H1 (cell line): ENCODE results near the gene FIGNL2. TPM values are rescaled to one million over a fixed set of nuclear protein-coding genes. Genes with fewer than 3 reads are reported as not detected.

Experiments used
- CTCF ChIA-PET: fragments of 300-600 bp; sonication (Branson Sonifier 250); formaldehyde crosslinking; loops from one replicate; lab custom pipeline; 2021; ENCODE audit not compliant: partially characterized antibody; lab: Charles Lee
- POLR2A ChIA-PET: fragments of 300-600 bp; sonication (Branson Sonifier 250); formaldehyde crosslinking; loops from one replicate; lab custom pipeline; 2021; ENCODE audit warnings: inconsistent platforms; ENCODE audit not compliant: partially characterized antibody; lab: Charles Lee
- DNase-seq, 2 experiments: peaks; one replicate each; pipeline versions ENCODE4 v3.0.0 to v3.0.0-alpha.2; 2010 to 2022; ENCODE audit warnings: low spot score in 2 of 2, low read depth in 1 of 2, mixed read lengths in 1 of 2
- FAIRE-seq: peaks from 2 replicates; lab custom pipeline; 2011; peaks lifted over from hg19 to GRCh38; lab: Jason Lieb, UNC
- H2AFZ ChIP-seq: 2 replicates; pipeline ENCODE4 v1.8.1; 2012; ENCODE audit warnings: low read length, inconsistent platforms
- H2AK5ac ChIP-seq: 2 replicates; pipeline ENCODE4 v1.6.1; 2013; ENCODE audit warnings: low read depth, low read length
- H2BK120ac ChIP-seq: replicated peaks from 2 replicates; pipeline ENCODE3; 2013; ENCODE audit warnings: low read depth, low read length, inconsistent platforms
- H2BK12ac ChIP-seq: 2 replicates; pipeline ENCODE4 v1.6.1; 2013; ENCODE audit warnings: low read depth, low read length
- H2BK15ac ChIP-seq: 2 replicates; pipeline ENCODE4 v1.6.1; 2013; ENCODE audit warnings: low read length
- H2BK20ac ChIP-seq: 2 replicates; pipeline ENCODE4 v1.6.1; 2013; ENCODE audit warnings: low read length
- H2BK5ac ChIP-seq: 2 replicates; pipeline ENCODE4 v1.6.1; 2013; ENCODE audit warnings: low read depth, low read length
- H3K14ac ChIP-seq: 2 replicates; pipeline ENCODE4 v1.6.1; 2013; ENCODE audit warnings: inconsistent platforms; ENCODE audit not compliant: insufficient read length
- H3K18ac ChIP-seq: 2 replicates; pipeline ENCODE4 v1.6.1; 2013; ENCODE audit warnings: low read length; ENCODE audit errors: extremely low read depth
- H3K23ac ChIP-seq: 2 replicates; pipeline ENCODE4 v1.6.1; 2013; ENCODE audit warnings: inconsistent platforms; ENCODE audit not compliant: insufficient read length
- H3K23me2 ChIP-seq: 2 replicates; pipeline ENCODE4 v1.6.1; 2013; ENCODE audit warnings: low read depth, low read length
- H3K27ac ChIP-seq: 2 replicates; pipeline ENCODE4 v1.6.1; 2011; ENCODE audit warnings: low read depth, low read length, inconsistent platforms
- H3K27me3 ChIP-seq, 4 experiments: replicated peaks in 1 of 4; 1 replicate in 1 of 4; 2 replicates in 3 of 4; pipeline versions ENCODE4 v1.6.1 to v1.8.1; 2011 to 2013; ENCODE audit warnings: low read length in 3 of 4, mild to moderate bottlenecking in 3 of 4, inconsistent platforms in 2 of 4, mixed read lengths in 2 of 4, moderate library complexity in 1 of 4; ENCODE audit not compliant: control insufficient read depth in 3 of 4, insufficient read depth in 3 of 4; ENCODE audit errors: extremely low read depth in 1 of 4
- H3K36me3 ChIP-seq, 4 experiments: 2 replicates each; pipeline versions ENCODE4 v1.6.1 to v1.8.1; 2011 to 2013; ENCODE audit warnings: mild to moderate bottlenecking in 4 of 4, low read length in 3 of 4, moderate library complexity in 2 of 4, control low read depth in 1 of 4, inconsistent platforms in 1 of 4; ENCODE audit not compliant: insufficient read depth in 4 of 4, control insufficient read depth in 2 of 4
- H3K4ac ChIP-seq: replicated peaks from 2 replicates; pipeline ENCODE3; 2013; ENCODE audit warnings: low read length, low read depth, mixed read lengths, inconsistent platforms; ENCODE audit not compliant: insufficient read length
- H3K4me1 ChIP-seq, 4 experiments: replicated peaks in 1 of 4; 1 replicate in 1 of 4; 2 replicates in 3 of 4; pipeline versions ENCODE4 v1.6.1 to v1.8.1; 2011 to 2013; ENCODE audit warnings: low read length in 3 of 4, inconsistent platforms in 2 of 4, mixed read lengths in 1 of 4; ENCODE audit not compliant: insufficient read depth in 4 of 4, control insufficient read depth in 3 of 4
- H3K4me2 ChIP-seq, 2 experiments: 2 replicates each; pipeline versions ENCODE4 v1.6.1 to v1.8.1; 2011 to 2013; ENCODE audit warnings: low read depth in 2 of 2, low read length in 2 of 2, control low read depth in 1 of 2, inconsistent platforms in 1 of 2, mild to moderate bottlenecking in 1 of 2; ENCODE audit not compliant: insufficient read depth in 1 of 2
- H3K4me3 ChIP-seq, 4 experiments: fragments of 200-600, 300-600 bp in 1 of 4; sonication (generic), shearing (Covaris generic), sonication (Bioruptor Twin) in 1 of 4; 2 replicates each; pipeline versions ENCODE4 v1.5.1 to v1.8.1; 2011 to 2016; ENCODE audit warnings: low read length in 4 of 4, low read depth in 3 of 4, control low read depth in 2 of 4, inconsistent platforms in 2 of 4, mild to moderate bottlenecking in 2 of 4, mixed read lengths in 1 of 4, moderate library complexity in 1 of 4; ENCODE audit not compliant: insufficient read depth in 2 of 4; ENCODE audit errors: extremely low read depth in 1 of 4
- H3K56ac ChIP-seq: replicated peaks from 2 replicates; pipeline ENCODE3; 2013; ENCODE audit warnings: low read depth, mild to moderate bottlenecking, mixed read lengths, low read length, inconsistent platforms; ENCODE audit not compliant: insufficient read length
- H3K79me1 ChIP-seq: 2 replicates; pipeline ENCODE4 v1.6.1; 2013; ENCODE audit warnings: low read depth, low read length, control low read depth
- H3K79me2 ChIP-seq, 2 experiments: 2 replicates each; pipeline versions ENCODE4 v1.6.1 to v1.8.1; 2012 to 2013; ENCODE audit warnings: low read length in 2 of 2, mild to moderate bottlenecking in 2 of 2, inconsistent platforms in 1 of 2; ENCODE audit not compliant: insufficient read depth in 2 of 2, control insufficient read depth in 1 of 2
- H3K9ac ChIP-seq, 4 experiments: replicated peaks in 1 of 4; 1 replicate in 1 of 4; 2 replicates in 3 of 4; pipeline versions ENCODE4 v1.6.1 to v1.8.1; 2011 to 2013; ENCODE audit warnings: low read depth in 3 of 4, low read length in 3 of 4, control low read depth in 2 of 4, mild to moderate bottlenecking in 2 of 4, moderate library complexity in 2 of 4, inconsistent platforms in 1 of 4; ENCODE audit errors: extremely low read depth in 1 of 4
- H3K9me3 ChIP-seq, 2 experiments: 2 replicates each; pipeline versions ENCODE4 v1.6.1 to v1.8.1; 2012 to 2013; ENCODE audit warnings: mild to moderate bottlenecking in 2 of 2, moderate library complexity in 2 of 2, control low read depth in 1 of 2, inconsistent platforms in 1 of 2, low read depth in 1 of 2, low read length in 1 of 2, mixed read lengths in 1 of 2; ENCODE audit not compliant: insufficient read depth in 2 of 2
- H4K20me1 ChIP-seq, 2 experiments: replicated peaks in 1 of 2; 2 replicates each; pipeline versions ENCODE3 to v1.8.1; 2011 to 2013; ENCODE audit warnings: inconsistent platforms in 2 of 2, low read length in 2 of 2, mild to moderate bottlenecking in 1 of 2; ENCODE audit not compliant: insufficient read depth in 2 of 2, control insufficient read depth in 1 of 2
- H4K5ac ChIP-seq: 2 replicates; pipeline ENCODE4 v1.6.1; 2013; ENCODE audit warnings: low read length, low read depth, mixed read lengths, inconsistent platforms; ENCODE audit not compliant: insufficient read length
- H4K8ac ChIP-seq: 2 replicates; pipeline ENCODE4 v1.8.0; 2013; ENCODE audit warnings: mild to moderate bottlenecking, moderate library complexity, low read length, inconsistent platforms; ENCODE audit not compliant: insufficient read depth; ENCODE audit errors: extremely low read depth
- H4K91ac ChIP-seq: replicated peaks from 2 replicates; pipeline ENCODE3; 2013; ENCODE audit warnings: low read length, mixed read lengths, inconsistent platforms; ENCODE audit not compliant: insufficient read length
- ASH2L ChIP-seq: fragments of 200-600, 300-600 bp; sonication (generic); IDR thresholded peaks from one replicate; pipeline ENCODE4 v1.7.1; 2017; ENCODE audit warnings: low read length
- BACH1 ChIP-seq: IDR thresholded peaks from 2 replicates; pipeline ENCODE4 v1.6.1; 2012; ENCODE audit warnings: low read length, improper control_type of control experiment
- CBX8 ChIP-seq: fragments of 300-800, 300-1000 bp; sonication (generic); IDR thresholded peaks from 2 replicates; pipeline ENCODE4 v1.7.1; 2016; ENCODE audit warnings: low read depth, low read length, borderline replicate concordance
- CEBPB ChIP-seq: IDR thresholded peaks from 2 replicates; pipeline ENCODE4 v1.6.1; 2012; ENCODE audit warnings: low read depth, low read length
- EGR1 ChIP-seq: IDR thresholded peaks from 2 replicates; pipeline ENCODE4 v1.6.1; 2011; ENCODE audit warnings: low read depth, low read length, borderline replicate concordance
- GABPA ChIP-seq: IDR thresholded peaks from 2 replicates; pipeline ENCODE4 v1.6.1; 2011; ENCODE audit warnings: mild to moderate bottlenecking, low read length, moderate library complexity, borderline replicate concordance; ENCODE audit not compliant: insufficient read depth
- HDAC2 ChIP-seq, 2 experiments: fragments of 300-600 bp in 1 of 2; sonication (generic) in 1 of 2; IDR thresholded peaks; 2 replicates each; pipeline ENCODE4 v1.6.1; 2011 to 2012; ENCODE audit warnings: low read depth in 2 of 2, low read length in 2 of 2, mild to moderate bottlenecking in 2 of 2, moderate library complexity in 2 of 2, borderline replicate concordance in 1 of 2, inconsistent platforms in 1 of 2
- MAX ChIP-seq: IDR thresholded peaks from 2 replicates; pipeline ENCODE4 v1.6.1; 2012; ENCODE audit warnings: inconsistent platforms
- NRF1 ChIP-seq: IDR thresholded peaks from 2 replicates; pipeline ENCODE4 v1.6.1; 2011; ENCODE audit warnings: mild to moderate bottlenecking, low read depth, low read length, improper control_type of control experiment
- POLR2AphosphoS5 ChIP-seq: IDR thresholded peaks from 2 replicates; pipeline ENCODE4 v1.6.1; 2011; ENCODE audit warnings: low read depth, low read length
- RNF2 ChIP-seq: fragments of 200-900, 300-1000 bp; sonication (generic); IDR thresholded peaks from 2 replicates; pipeline ENCODE4 v1.7.1; 2016; ENCODE audit warnings: borderline replicate concordance, low read depth, mild to moderate bottlenecking, antibody characterized with exemption, low read length; ENCODE audit not compliant: poor library complexity, severe bottlenecking; ENCODE audit errors: missing control alignments
- YY1 ChIP-seq: IDR thresholded peaks from 2 replicates; pipeline ENCODE4 v1.6.1; 2011; ENCODE audit warnings: low read depth, mild to moderate bottlenecking, low read length
- WGBS, 2 experiments: shearing (Covaris generic) in 1 of 2; methylation state at CpG; one replicate each; pipeline versions ENCODE4 v1.1.6 to v1.1.7; 2013 to 2015; ENCODE audit warnings: low lambda C conversion rate in 2 of 2, mixed read lengths in 2 of 2, inconsistent platforms in 1 of 2, low coverage in 1 of 2, missing lambda C conversion rate in 1 of 2; ENCODE audit not compliant: insufficient replicate concordance in 2 of 2, insufficient coverage in 1 of 2, insufficient read length in 1 of 2; ENCODE audit errors: extremely low coverage in 1 of 2, missing lambda C conversion rate in 1 of 2; 5-methylcytosine and 5-hydroxymethylcytosine counted together
- polyA plus RNA-seq, 7 experiments: library from polyadenylated mRNA; depleted of rRNA in 3 of 7; stranded (reverse) in 5 of 7; unstranded in 2 of 7; fragments of >200 nt in 5 of 7; fragments of 200-250 nt in 2 of 7; gene quantifications; 1 replicate in 5 of 7; 2 replicates in 1 of 7; 4 replicates in 1 of 7; pipeline versions ENCODE4 v1.2.1 to v1.2.3, GENCODE V29; 2011 to 2013; ENCODE audit warnings: missing spikeins in 2 of 7, mixed read lengths in 2 of 7
- total RNA-seq: library from RNA; stranded (reverse); fragmentation: NEBNext Ultra II Directional; extraction: Animal tissue kit (Norgen Biotek cat#: 25700); gene quantifications from 2 replicates; pipeline ENCODE4 v1.2.1, GENCODE V29; 2021

Gene FIGNL2
- total and polyA plus RNA-seq, 2 of the 8 experiments (the other 6 are each of a cell fraction or from before 2014, with no cell fraction given) = 6.5 to 7.1 TPM

DNA sequence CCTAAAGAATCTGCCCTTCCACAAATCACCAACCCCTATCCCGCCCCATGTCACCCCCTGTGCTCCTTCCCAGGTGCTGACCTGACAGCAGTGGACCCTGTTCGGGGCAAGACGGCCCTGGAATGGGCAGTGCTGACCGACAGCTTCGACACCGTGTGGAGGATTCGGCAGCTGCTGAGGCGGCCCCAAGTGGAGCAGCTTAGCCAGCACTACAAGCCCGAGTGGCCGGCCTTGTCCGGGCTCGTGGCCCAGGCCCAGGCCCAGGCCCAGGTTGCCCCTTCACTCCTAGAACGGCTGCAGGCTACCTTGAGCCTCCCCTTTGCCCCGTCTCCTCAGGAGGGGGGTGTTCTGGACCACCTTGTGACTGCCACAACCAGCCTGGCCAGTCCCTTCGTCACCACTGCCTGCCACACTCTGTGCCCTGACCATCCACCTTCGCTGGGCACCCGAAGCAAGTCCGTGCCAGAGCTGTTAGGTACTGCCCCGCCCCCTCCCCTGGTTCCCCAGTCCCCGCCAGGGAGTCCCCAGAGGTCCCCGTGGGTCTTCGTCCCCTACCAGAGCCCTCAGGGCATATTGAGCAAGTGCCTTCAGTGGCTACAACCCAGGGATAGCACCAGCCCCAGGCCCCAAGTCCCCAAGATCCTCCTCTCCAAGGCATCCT, 42.1 kb upstream of the FIGNL2 start:
- Histone ChIP-seq H3K79me2 (no peaks in the 10 kb centered on the region), H3K27ac (no peak overlapping the region), H3K27me3 (peaks cover 0 to 10% (median 6%) of the 10 kb centered on the region in 4 experiments; a peak in 3 of 7 replicates), H3K56ac (no peak overlapping the region), H3K4me1 (peaks cover 0 to 12% (median 5%) of the 10 kb centered on the region in 4 experiments; a peak in 6 of 7 replicates), H2BK20ac (no peak overlapping the region), H3K23ac (no peak overlapping the region), H4K91ac (no peak overlapping the region), H2BK5ac (no peak overlapping the region), H2AK5ac (no peak overlapping the region), H2AFZ (no peak overlapping the region), H3K14ac (no peak overlapping the region), H2BK120ac (no peak overlapping the region), H3K18ac (no peak overlapping the region), H3K9ac (no peak overlapping the region), H4K5ac (no peak overlapping the region), H3K23me2 (no peaks in the 10 kb centered on the region), H4K8ac (no peak overlapping the region), H3K9me3 (no peaks in the 10 kb centered on the region), H4K20me1 (no peaks in the 10 kb centered on the region), H2BK12ac (no peak overlapping the region), H3K36me3 (no peaks in the 10 kb centered on the region; a peak in 1 of 8 replicates), H3K4me2 (no peak overlapping the region), H3K4me3 (no peak overlapping the region), H2BK15ac (peak overlapping the region; percentile 81; the same call in 1 of the 2 replicates), H3K79me1 (no peaks in the 10 kb centered on the region), H3K4ac (no peak overlapping the region)
- DNase-seq (no peak), FAIRE-seq (no peak)
- ChIA-PET CTCF (interaction anchor here (0.6 to 9.1 kb wide), 22 partner anchors 8 to 958 kb away, joined by 3 to 120 read pairs (median 5); partner anchors contain the start of genes ACVRL1 and KRT78), POLR2A (interaction anchor here (1.7 kb wide), 1 partner anchor 70 kb away, joined by 4 read pairs; no protein-coding TSS in a partner anchor)
- WGBS, 2 experiments = 89% methylated on average over 9 of the region's 22 CpGs; no CpG with 5 or more reads in 1 of the 2 experiments
- TF ChIP-seq POLR2AphosphoS5 = no peak
- TF ChIP-seq NRF1 = no peak
- no peak for TF ChIP-seq RNF2
- TF ChIP-seq MAX = no peak
- no peak for TF ChIP-seq EGR1
- no peak for TF ChIP-seq GABPA
- no peak for TF ChIP-seq CBX8
- TF ChIP-seq CEBPB = no peak
- TF ChIP-seq HDAC2 (IDR thresholded peaks at IDR 0.05; ENCODE audit: borderline replicate concordance in 1 of 2, low read depth in 2 of 2, low read length in 2 of 2) = no peak
- TF ChIP-seq YY1 = no peak
- no peak for TF ChIP-seq BACH1
- TF ChIP-seq ASH2L = no peak
